HG02571 (cell line): ENCODE data around the gene ZG16B.

Experiments used
- ATAC-seq: cut with Tn5 transposase; IDR thresholded peaks from one replicate; pipeline ENCODE4 v1.9.1; 2021; ENCODE audit warnings: mild to moderate bottlenecking, moderate library complexity; ENCODE audit not compliant: unreplicated experiment

The ZG16B gene

GRCh38 chr16:2804728-2805127, 25.4 kb upstream of the ZG16B start:
- no peak for ATAC-seq

- no peak for ATAC-seq
These were observed 23.8 kb upstream of the ZG16B start for GRCh38 chr16:2806286-2806685.

GRCh38 chr16:2808181-2808580, 21.9 kb upstream of the ZG16B start:
- no peak for ATAC-seq

GRCh38 chr16:2809149-2809760, 20.8 kb upstream of the ZG16B start:
- no peak for ATAC-seq

- ATAC-seq, result no peak
These were observed 19.5 kb upstream of the ZG16B start for GRCh38 chr16:2810651-2811050.

GRCh38 chr16:2811703-2812471, 18.2 kb upstream of the ZG16B start:
- no peak for ATAC-seq

GRCh38 chr16:2813771-2814221, 16.3 kb upstream of the ZG16B start:
- no peak for ATAC-seq

GRCh38 chr16:2814551-2815298, 15.4 kb upstream of the ZG16B start:
- ATAC-seq, result no peak

- ATAC-seq, result no peak
These were observed 14.8 kb upstream of the ZG16B start for GRCh38 chr16:2815299-2815771.

- no peak for ATAC-seq
These were observed 13.3 kb upstream of the ZG16B start, which contains the start of gene PRSS21 for GRCh38 chr16:2816751-2817339. Gene PRSS21, plus strand, starts transcription at chr16:2817237. Its CDS starts 32 bp downstream, at chr16:2817269.

- ATAC-seq, result no peak
These were observed 12.5 kb upstream of the ZG16B start for GRCh38 chr16:2817340-2818271.

GRCh38 chr16:2818272-2818876, 11.7 kb upstream of the ZG16B start:
- no peak for ATAC-seq

GRCh38 chr16:2819179-2819938, 10.7 kb upstream of the ZG16B start:
- ATAC-seq, result no peak

GRCh38 chr16:2819939-2820835, 9.9 kb upstream of the ZG16B start:
- ATAC-seq, result no peak

GRCh38 chr16:2820836-2821486, 9.1 kb upstream of the ZG16B start:
- ATAC-seq, result no peak

GRCh38 chr16:2821487-2822157, 8.5 kb upstream of the ZG16B start:
- ATAC-seq, result no peak

- no peak for ATAC-seq
These were observed 8.0 kb upstream of the ZG16B start for GRCh38 chr16:2822158-2822495.
